ENCODE data around the gene CORT. TPM values are rescaled to one million over a fixed set of nuclear protein-coding genes. Genes with fewer than 3 reads are reported as not detected.
"Not testable (repeated sequence)": the region's sequence is repeated elsewhere in the genome, so short reads cannot be mapped to it uniquely, and the experiment has no call there.

Gene CORT
- total and polyA plus RNA-seq, 2 donors (not counting 3 experiments of a cell fraction or from before 2014, with no cell fraction given): 0.11 TPM; not detected in 1

- H3K27ac ChIP-seq (ENCODE audit: insufficient read depth, low read depth, low read length): no peak overlapping the region
- H3K27me3 ChIP-seq (ENCODE audit: control insufficient read depth in 2 of 2, insufficient read depth in 2 of 2, low read length in 2 of 2): no peaks in the 10 kb centered on the region
- ChIA-PET CTCF (interaction anchor here (0.6 to 4.1 kb wide), 2 partner anchors 30 to 47 kb away, joined by 4 to 23 read pairs; no protein-coding TSS in a partner anchor), POLR2A (no interaction called here)
- DNase-seq (ENCODE audit: low read depth, low spot score) (no peak), FAIRE-seq (no peak)
- no TSS peak for BruUV-seq (replicated peaks)
- H4K20me1 ChIP-seq (replicated peaks; ENCODE audit: control insufficient read depth, extremely low read depth, insufficient read depth, low read length): no peaks in the 10 kb centered on the region
- H3K4me2 ChIP-seq (ENCODE audit: insufficient read depth, low read length): no peak overlapping the region
- H3K9me3 ChIP-seq (replicated peaks; ENCODE audit: control insufficient read depth, insufficient read depth, low read length): no peaks in the 10 kb centered on the region
- peaks cover 8 to 12% of the 10 kb centered on the region in 2 experiments for H3K36me3 ChIP-seq (ENCODE audit: control insufficient read depth in 2 of 2, extremely low read depth in 1 of 2, insufficient read depth in 2 of 2, low read length in 2 of 2)
- no peaks in the 10 kb centered on the region for H3K9me1 ChIP-seq (replicated peaks; ENCODE audit: control insufficient read depth, extremely low read depth, insufficient read depth, low read length)
- dilution Hi-C loops (cut with MboI; ENCODE audit: extremely low pct_ligation_motif_present, low sequenced_read_pairs): no loop called here
- intact Hi-C loops (cut with micrococcal nuclease): loop anchor here (10.0 kb wide), 1 partner anchor 800 kb away; no protein-coding TSS in a partner anchor
- peaks cover 1% of the 10 kb centered on the region for H3K4me1 ChIP-seq (ENCODE audit: control insufficient read depth, extremely low read depth, insufficient read depth, low read length)
- H2AFZ ChIP-seq (ENCODE audit: low read depth, low read length): no peak overlapping the region
- no peak overlapping the region for H3K9ac ChIP-seq (replicated peaks; ENCODE audit: extremely low read depth, insufficient read depth, low read length)
- H3K4me3 ChIP-seq (replicated peaks in 1 of 3; ENCODE audit: insufficient read depth in 1 of 3, low read depth in 1 of 3, low read length in 3 of 3): no peak overlapping the region
- no peak for TF ChIP-seq EZH2 (IDR thresholded peaks at IDR 0.05; ENCODE audit: borderline replicate concordance, low read depth, low read length, severe bottlenecking)
- no peak for TF ChIP-seq MAX (IDR thresholded peaks at IDR 0.05; ENCODE audit: insufficient read depth, insufficient read length)
- no peak for TF ChIP-seq FOS (IDR thresholded peaks at IDR 0.05; ENCODE audit: borderline replicate concordance, insufficient read depth, low read length)
- no peak for TF ChIP-seq JUN (IDR thresholded peaks at IDR 0.05; ENCODE audit: borderline replicate concordance, insufficient read depth, insufficient read length, low read depth)
- TF ChIP-seq MYC (IDR thresholded peaks at IDR 0.05; ENCODE audit: low read depth, low read length): no peak
- TF ChIP-seq POLR2AphosphoS5 (IDR thresholded peaks at IDR 0.05; ENCODE audit: insufficient read depth, low read depth, low read length): no peak
- no peak for TF ChIP-seq CTCF (IDR thresholded peaks at IDR 0.05; ENCODE audit: extremely low read depth in 1 of 2, insufficient read depth in 1 of 2, low read depth in 1 of 2, low read length in 2 of 2)
- TF ChIP-seq POLR2A (IDR thresholded peaks at IDR 0.05; ENCODE audit: low read depth, low read length): no peak
- no peak for TF ChIP-seq GATA2 (IDR thresholded peaks at IDR 0.05; ENCODE audit: insufficient read depth, insufficient read length, low read depth, low read length)
- no peaks in the 10 kb centered on the region for H3K79me2 ChIP-seq (ENCODE audit: control insufficient read depth, insufficient read depth, low read length)
These were observed 25.2 kb upstream of the CORT start for GRCh38 chr1:10424651-10425050.

- POLR2A ChIA-PET: interaction anchor here (0.6 to 0.7 kb wide), 2 partner anchors 24 to 50 kb away, joined by 3 to 6 read pairs; no protein-coding TSS in a partner anchor
- not testable (repeated sequence) for FAIRE-seq
These were observed 23.9 kb upstream of the CORT start for GRCh38 chr1:10425826-10426534.

More at GRCh38 chr1:10425826-10426534, 23.9 kb upstream of the CORT start:
- H3K27me3 ChIP-seq (ENCODE audit: control insufficient read depth in 2 of 2, insufficient read depth in 2 of 2, low read length in 2 of 2); H3K4me1 ChIP-seq (ENCODE audit: control insufficient read depth, extremely low read depth, insufficient read depth, low read length); DNase-seq (ENCODE audit: low read depth, low spot score); H4K20me1 ChIP-seq (replicated peaks; ENCODE audit: control insufficient read depth, extremely low read depth, insufficient read depth, low read length); H3K27ac ChIP-seq (ENCODE audit: insufficient read depth, low read depth, low read length); H3K4me3 ChIP-seq (replicated peaks in 1 of 3; ENCODE audit: insufficient read depth in 1 of 3, low read depth in 1 of 3, low read length in 3 of 3); H3K9me3 ChIP-seq (replicated peaks; ENCODE audit: control insufficient read depth, insufficient read depth, low read length); H3K36me3 ChIP-seq (ENCODE audit: control insufficient read depth in 2 of 2, extremely low read depth in 1 of 2, insufficient read depth in 2 of 2, low read length in 2 of 2); H3K4me2 ChIP-seq (ENCODE audit: insufficient read depth, low read length); BruUV-seq (replicated peaks); H2AFZ ChIP-seq (ENCODE audit: low read depth, low read length); H3K79me2 ChIP-seq (ENCODE audit: control insufficient read depth, insufficient read depth, low read length); dilution Hi-C loops (cut with MboI; ENCODE audit: extremely low pct_ligation_motif_present, low sequenced_read_pairs); H3K9me1 ChIP-seq (replicated peaks; ENCODE audit: control insufficient read depth, extremely low read depth, insufficient read depth, low read length); H3K9ac ChIP-seq (replicated peaks; ENCODE audit: extremely low read depth, insufficient read depth, low read length): not testable (repeated sequence)
- intact Hi-C loops (cut with micrococcal nuclease): loop anchor here (10.0 kb wide), 1 partner anchor 801 kb away; no protein-coding TSS in a partner anchor
- CTCF ChIA-PET: interaction anchor here (0.6 to 4.1 kb wide), 3 partner anchors 11 to 272 kb away, joined by 3 to 23 read pairs (median 6); no protein-coding TSS in a partner anchor

Data from endothelial cell of umbilical vein (primary cell).